OCI-LY7 (cell line): ENCODE data around the gene TOX4. TPM values are rescaled to one million over a fixed set of nuclear protein-coding genes. Genes with fewer than 3 reads are reported as not detected.

ENCODE experiments used
- BruUV-seq: library from RNA; stranded (reverse); fragments of 400-500 nt; replicated peaks from 2 replicates; lab custom pipeline; 2021; lab: Mats Ljungman, UMichigan
- CTCF ChIA-PET: fragments of 300-600 bp; sonication (Branson Sonifier 250); formaldehyde crosslinking; loops from one replicate; lab custom pipeline; 2022; ENCODE audit warnings: antibody characterized with exemption; ENCODE audit not compliant: unreplicated experiment; lab: Charles Lee
- POLR2A ChIA-PET: fragments of 300-600 bp; sonication (Branson Sonifier 250); formaldehyde crosslinking; loops from one replicate; lab custom pipeline; 2022; ENCODE audit warnings: antibody characterized with exemption; lab: Charles Lee
- DNase-seq: peaks from one replicate; pipeline ENCODE4 v3.0.0-alpha.2; 2015; ENCODE audit warnings: low spot score
- H2AFZ ChIP-seq: fragments of 200-600 bp; sonication (generic), shearing (Covaris generic); 2 replicates; pipeline ENCODE4 v1.6.1; 2014; ENCODE audit warnings: mild to moderate bottlenecking, antibody characterized with exemption, low read length, moderate library complexity
- H3K27ac ChIP-seq: fragments of 200-600 bp; sonication (generic); 2 replicates; pipeline ENCODE4 v1.5.1; 2014; ENCODE audit warnings: mixed run types, low read depth, mild to moderate bottlenecking, moderate library complexity, low read length, inconsistent platforms; ENCODE audit not compliant: poor library complexity, severe bottlenecking
- H3K36me3 ChIP-seq: fragments of 200-600 bp; sonication (generic); 2 replicates; pipeline ENCODE4 v1.6.1; 2014; ENCODE audit warnings: mild to moderate bottlenecking, antibody characterized with exemption, low read length, moderate library complexity, mixed read lengths; ENCODE audit not compliant: insufficient read depth
- H3K4me1 ChIP-seq: fragments of 200-600 bp; sonication (generic); 2 replicates; pipeline ENCODE4 v1.5.1; 2014; ENCODE audit warnings: mild to moderate bottlenecking, low read length; ENCODE audit not compliant: insufficient read depth, poor library complexity, severe bottlenecking
- H3K4me2 ChIP-seq: fragments of 200-600 bp; sonication (generic); 2 replicates; pipeline ENCODE4 v1.6.1; 2014; ENCODE audit warnings: mild to moderate bottlenecking, low read length
- H3K4me3 ChIP-seq: fragments of 200-600 bp; sonication (generic); 2 replicates; pipeline ENCODE4 v1.5.1; 2014; ENCODE audit warnings: mild to moderate bottlenecking, low read depth, low read length; ENCODE audit not compliant: poor library complexity, severe bottlenecking
- H3K79me2 ChIP-seq: fragments of 200-600 bp; sonication (generic); 2 replicates; pipeline ENCODE4 v1.6.1; 2016; ENCODE audit warnings: low read depth, mild to moderate bottlenecking, low read length, moderate library complexity, mixed read lengths; ENCODE audit not compliant: insufficient read depth
- H3K9me2 ChIP-seq: fragments of 200-600 bp; sonication (generic); 2 replicates; pipeline ENCODE4 v1.6.1; 2016; ENCODE audit warnings: mild to moderate bottlenecking, low read length, mixed read lengths; ENCODE audit not compliant: insufficient read depth
- H3K9me3 ChIP-seq: fragments of 200-600 bp; sonication (generic); 2 replicates; pipeline ENCODE4 v1.6.1; 2014; ENCODE audit warnings: mild to moderate bottlenecking, mixed run types, low read length, mixed read lengths
- H4K20me1 ChIP-seq: fragments of 200-600 bp; sonication (generic); 2 replicates; pipeline ENCODE4 v1.6.1; 2014; ENCODE audit warnings: mild to moderate bottlenecking, antibody characterized with exemption, low read length, moderate library complexity, mixed read lengths; ENCODE audit not compliant: insufficient read depth
- EZH2phosphoT487 ChIP-seq: fragments of 200-600 bp; sonication (generic); IDR thresholded peaks from 2 replicates; pipeline ENCODE4 v1.6.1; 2018; ENCODE audit warnings: low read depth, borderline replicate concordance, mild to moderate bottlenecking, mixed run types, antibody characterized with exemption, low read length, moderate library complexity, mixed read lengths
- intact Hi-C: fragments of 100-400 bp; cut with micrococcal nuclease; formaldehyde crosslinking; loops from one replicate; pipeline ENCODE4 v1.10.0; 2022; ENCODE audit not compliant: unreplicated experiment
- total RNA-seq, 2 experiments: library from RNA; depleted of rRNA in 1 of 2; stranded (reverse); fragments of >200 nt in 1 of 2; shearing (Covaris generic) in 1 of 2; gene quantifications; 2 replicates each; pipeline ENCODE4 v1.2.3, GENCODE V29; 2014 to 2022
- TF ChIP-seq, protein P1 (sequence below): fragments of 200-600 bp; sonication (generic); conservative IDR thresholded peaks from 2 replicates; pipeline ENCODE4 v1.5.1; 2014; ENCODE audit warnings: mild to moderate bottlenecking, antibody characterized with exemption, low read length, moderate library complexity, mixed read lengths

TOX4 gene
- total RNA-seq, 2 experiments from 2014 or later = 26.1 to 65.4 TPM

DNA sequence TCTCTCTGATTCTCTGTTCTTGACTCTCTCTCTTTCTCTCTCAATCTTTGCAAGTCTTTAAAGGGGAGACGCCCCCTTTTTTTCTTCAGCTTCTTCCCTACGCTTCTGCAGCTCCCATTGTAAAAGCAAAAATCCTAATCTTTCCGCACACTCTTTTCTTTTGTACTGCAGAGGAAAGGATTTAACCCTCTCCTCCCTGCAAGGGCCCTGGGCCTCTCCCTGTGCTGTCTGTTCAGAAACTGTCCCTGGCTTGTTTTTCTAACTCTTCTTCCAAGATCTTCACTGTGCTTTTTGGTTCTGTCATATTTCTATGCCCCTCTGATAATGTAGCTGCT lies 60.1 kb downstream of the TOX4 start:
- Histone ChIP-seq H3K79me2 (no peaks in the 10 kb centered on the region), H4K20me1 (no peaks in the 10 kb centered on the region), H3K4me2 (no peak overlapping the region), H2AFZ (no peak overlapping the region), H3K4me1 (peaks cover 23% of the 10 kb centered on the region), H3K4me3 (no peak overlapping the region), H3K27ac (no peak overlapping the region), H3K36me3 (no peaks in the 10 kb centered on the region), H3K9me2 (no peaks in the 10 kb centered on the region), H3K9me3 (no peaks in the 10 kb centered on the region)
- CTCF ChIA-PET = no interaction called here
- BruUV-seq = no TSS peak
- TF ChIP-seq, protein P1, sequence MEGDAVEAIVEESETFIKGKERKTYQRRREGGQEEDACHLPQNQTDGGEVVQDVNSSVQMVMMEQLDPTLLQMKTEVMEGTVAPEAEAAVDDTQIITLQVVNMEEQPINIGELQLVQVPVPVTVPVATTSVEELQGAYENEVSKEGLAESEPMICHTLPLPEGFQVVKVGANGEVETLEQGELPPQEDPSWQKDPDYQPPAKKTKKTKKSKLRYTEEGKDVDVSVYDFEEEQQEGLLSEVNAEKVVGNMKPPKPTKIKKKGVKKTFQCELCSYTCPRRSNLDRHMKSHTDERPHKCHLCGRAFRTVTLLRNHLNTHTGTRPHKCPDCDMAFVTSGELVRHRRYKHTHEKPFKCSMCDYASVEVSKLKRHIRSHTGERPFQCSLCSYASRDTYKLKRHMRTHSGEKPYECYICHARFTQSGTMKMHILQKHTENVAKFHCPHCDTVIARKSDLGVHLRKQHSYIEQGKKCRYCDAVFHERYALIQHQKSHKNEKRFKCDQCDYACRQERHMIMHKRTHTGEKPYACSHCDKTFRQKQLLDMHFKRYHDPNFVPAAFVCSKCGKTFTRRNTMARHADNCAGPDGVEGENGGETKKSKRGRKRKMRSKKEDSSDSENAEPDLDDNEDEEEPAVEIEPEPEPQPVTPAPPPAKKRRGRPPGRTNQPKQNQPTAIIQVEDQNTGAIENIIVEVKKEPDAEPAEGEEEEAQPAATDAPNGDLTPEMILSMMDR = no peak
- no peak for TF ChIP-seq EZH2phosphoT487
- intact Hi-C loops = no loop called here
- no peak for DNase-seq
- POLR2A ChIA-PET = interaction anchor here (0.6 to 3.0 kb wide), 4 partner anchors 8 to 37 kb away, joined by 4 to 13 read pairs (median 6); partner anchors contain the start of gene SALL2

DNA sequence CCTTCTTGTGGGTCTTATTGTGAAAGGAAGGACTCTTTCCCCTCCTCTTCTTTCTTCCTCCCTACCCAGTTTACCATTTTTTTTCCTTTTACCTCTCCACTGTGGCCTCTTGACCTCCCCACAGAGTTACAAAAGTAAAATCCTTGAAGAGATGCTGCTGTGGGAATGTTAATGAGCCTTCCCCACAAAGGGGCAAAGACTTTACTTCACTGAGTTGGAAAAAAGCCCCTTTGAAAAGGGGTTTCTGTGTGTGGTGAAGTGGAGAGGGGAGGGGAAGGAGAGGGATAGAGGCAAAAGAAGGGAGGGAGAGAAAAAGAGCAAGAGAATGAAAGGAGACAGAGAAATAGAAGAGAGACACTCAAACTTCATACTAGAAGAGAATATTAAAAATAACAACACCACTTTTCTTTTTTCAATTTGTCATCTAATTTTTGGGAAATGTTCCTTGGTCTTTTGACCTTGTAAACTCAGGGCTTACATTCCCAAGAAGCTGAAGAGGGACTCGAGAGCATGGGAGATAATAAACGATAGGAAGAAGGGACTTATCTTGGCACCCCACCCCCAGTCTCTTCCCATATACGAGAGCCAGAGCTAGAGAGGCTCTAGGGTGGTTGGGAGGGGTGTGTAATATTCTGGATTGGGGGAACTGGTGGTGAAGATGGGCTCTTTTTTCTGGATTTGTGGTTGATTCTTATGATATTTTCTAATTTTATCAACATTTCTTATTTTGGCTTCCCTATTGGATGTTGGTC lies 62.4 kb downstream of the TOX4 start:
- intact Hi-C loops = no loop called here
- ChIA-PET POLR2A (interaction anchor here (3.0 kb wide), 1 partner anchor 13 kb away, joined by 13 read pairs; the partner anchor contains the start of gene SALL2), CTCF (no interaction called here)
- Histone ChIP-seq H3K27ac (no peak overlapping the region), H3K4me3 (no peak overlapping the region), H3K4me2 (no peak overlapping the region), H3K9me3 (no peaks in the 10 kb centered on the region), H3K79me2 (no peaks in the 10 kb centered on the region), H3K36me3 (no peaks in the 10 kb centered on the region), H3K4me1 (peaks cover 30% of the 10 kb centered on the region), H4K20me1 (no peaks in the 10 kb centered on the region), H3K9me2 (no peaks in the 10 kb centered on the region), H2AFZ (no peak overlapping the region)
- DNase-seq = no peak
- BruUV-seq = no TSS peak
- TF ChIP-seq EZH2phosphoT487 = no peak
- TF ChIP-seq, protein P1 = no peak
